GM15510 (cell line): Measurements from ENCODE around the gene USB1.

Source experiments
- POLR2A ChIP-seq: IDR thresholded peaks from 3 replicates; pipeline ENCODE4 v1.6.1; 2011; ENCODE audit warnings: borderline replicate concordance; ENCODE audit not compliant: insufficient read length; ENCODE audit errors: extremely low read depth

The USB1 gene

GRCh38 chr16:57962046-57962445, 39.2 kb upstream of the USB1 start:
- TF ChIP-seq POLR2A = no peak

- TF ChIP-seq POLR2A = no peak
These were observed 38.5 kb upstream of the USB1 start for GRCh38 chr16:57962756-57963155.

- no peak for TF ChIP-seq POLR2A
These were observed 37.0 kb upstream of the USB1 start for GRCh38 chr16:57964157-57964700.

- no peak for TF ChIP-seq POLR2A
These were observed 34.9 kb upstream of the USB1 start for GRCh38 chr16:57966204-57966771.

GRCh38 chr16:57966986-57967385, 34.2 kb upstream of the USB1 start:
- no peak for TF ChIP-seq POLR2A

- TF ChIP-seq POLR2A = no peak
These were observed 33.3 kb upstream of the USB1 start for GRCh38 chr16:57967916-57968315.

- no peak for TF ChIP-seq POLR2A
These were observed 31.6 kb upstream of the USB1 start for GRCh38 chr16:57969451-57970123.

- TF ChIP-seq POLR2A = no peak
These were observed 30.9 kb upstream of the USB1 start for GRCh38 chr16:57970319-57970718.

- no peak for TF ChIP-seq POLR2A
These were observed 30.2 kb upstream of the USB1 start, which contains the start of gene CNGB1 for GRCh38 chr16:57970970-57971369. Gene CNGB1, minus strand, starts transcription at chr16:57971128. Its CDS starts 3,842 bp downstream, at chr16:57967286.

- TF ChIP-seq POLR2A = no peak
These were observed 29.4 kb upstream of the USB1 start for GRCh38 chr16:57971848-57972247.

- TF ChIP-seq POLR2A = no peak
These were observed 28.9 kb upstream of the USB1 start for GRCh38 chr16:57972306-57972705.

GRCh38 chr16:57976331-57976796, 24.8 kb upstream of the USB1 start:
- no peak for TF ChIP-seq POLR2A

- no peak for TF ChIP-seq POLR2A
These were observed 23.7 kb upstream of the USB1 start for GRCh38 chr16:57977418-57978069.

- no peak for TF ChIP-seq POLR2A
These were observed 22.1 kb upstream of the USB1 start for GRCh38 chr16:57979006-57979585.

GRCh38 chr16:57981636-57982035, 19.6 kb upstream of the USB1 start:
- TF ChIP-seq POLR2A = no peak

GRCh38 chr16:57982385-57982784, 18.8 kb upstream of the USB1 start:
- no peak for TF ChIP-seq POLR2A
